ENCODE results near the gene ZCCHC14.

ZCCHC14 gene

DNA sequence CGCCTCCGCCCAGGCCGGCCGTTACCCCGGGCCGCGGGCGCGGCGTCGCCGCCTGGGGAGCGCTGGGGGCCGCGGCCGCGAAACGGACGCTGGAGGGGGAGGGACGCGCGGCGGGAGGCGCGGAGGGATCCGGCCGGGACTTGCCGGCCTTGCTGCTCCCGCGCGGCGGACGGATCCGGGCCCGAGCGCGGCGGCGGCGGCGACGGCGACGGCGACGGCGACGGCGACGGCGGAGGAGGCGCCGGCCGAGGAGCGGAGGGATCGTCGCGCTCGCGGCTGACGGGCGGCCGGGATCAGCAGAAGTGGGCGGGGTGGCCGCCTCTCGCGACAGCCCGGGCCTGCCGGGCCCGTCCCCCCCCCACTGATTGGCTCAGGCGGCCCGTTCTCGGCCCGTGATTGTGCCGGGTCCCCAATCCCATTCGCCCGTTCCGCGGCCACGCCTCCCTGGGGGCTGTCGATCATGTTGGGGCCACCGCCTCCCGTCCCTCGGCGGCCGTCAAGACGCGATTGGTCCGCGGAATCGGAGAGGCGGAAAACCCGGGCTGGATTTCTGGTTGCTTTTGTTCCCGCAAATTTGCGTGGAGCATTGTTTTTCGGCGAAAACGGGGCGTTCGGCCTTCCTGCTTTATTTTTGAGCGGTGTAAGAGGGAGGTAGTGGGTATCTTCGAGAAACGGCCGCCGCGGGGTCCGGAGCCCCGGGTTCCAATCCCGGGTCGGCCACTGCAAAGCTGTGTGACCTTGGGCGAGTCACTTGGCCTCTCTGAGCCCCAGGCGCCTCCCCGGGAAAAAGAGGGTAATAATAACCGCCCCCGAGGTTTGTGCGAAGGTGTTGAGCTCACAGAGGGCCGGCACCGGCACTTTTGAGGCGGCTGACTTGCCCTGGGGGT, at the start of gene ZCCHC14:
ZCCHC14 (minus strand) TSS at position 304 of the 887 bp plus-strand sequence. CDS start 786 bp downstream, outside the sequence.
- DNase-seq: peak; percentile 93

DNA sequence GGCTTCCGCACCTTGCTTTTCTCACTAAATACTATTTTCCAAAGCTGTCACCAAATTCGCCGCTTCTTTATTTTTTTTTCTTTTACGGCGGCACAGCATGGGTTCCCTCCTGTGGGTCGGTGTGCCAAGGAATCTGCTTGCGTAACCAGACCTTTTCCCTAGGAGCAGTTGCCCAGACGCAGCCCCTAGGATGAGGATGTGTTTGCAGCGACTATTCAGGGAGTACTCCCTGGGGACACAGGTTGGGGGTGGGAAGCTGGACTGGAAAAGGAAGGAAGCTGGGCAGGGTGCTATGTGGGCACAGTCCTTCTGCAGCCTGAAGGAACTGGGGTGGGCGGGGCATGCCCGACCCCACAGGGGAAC, 49.0 kb upstream of the ZCCHC14 start:
- DNase-seq: no peak

DNA sequence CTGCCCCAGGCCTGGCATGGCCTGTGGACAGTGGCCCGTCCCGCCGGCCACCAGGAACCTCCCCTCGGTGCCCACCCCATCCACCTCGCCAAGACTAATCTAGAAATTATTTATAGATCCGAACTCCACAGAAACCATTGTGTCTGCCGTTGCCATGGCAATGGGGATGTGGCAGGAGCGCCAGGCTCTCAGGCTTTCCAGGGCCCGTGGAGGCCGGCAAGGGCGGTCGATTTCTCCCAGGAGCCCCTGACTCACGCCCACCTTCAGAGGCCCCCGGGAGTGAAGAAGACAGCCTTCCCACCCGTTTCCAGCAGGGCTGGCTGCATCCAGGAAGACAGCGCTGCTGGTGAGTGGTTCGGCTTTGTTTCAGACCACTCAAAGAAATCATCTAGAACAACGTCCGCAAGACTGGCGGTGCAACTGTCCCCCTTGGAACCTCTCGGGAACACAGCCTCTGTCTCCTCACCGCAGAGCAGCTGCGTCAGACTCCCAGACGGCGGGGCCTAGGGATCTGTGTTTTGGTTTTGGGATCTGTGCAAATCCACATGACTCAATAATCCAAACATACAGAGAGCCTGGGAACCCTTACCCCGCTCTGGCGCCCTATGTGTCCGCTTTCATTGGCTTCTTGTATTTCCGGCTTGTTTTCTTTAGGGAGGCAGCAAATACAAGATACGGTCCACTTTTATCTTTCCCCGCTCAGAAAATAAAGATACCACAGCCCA, 48.5 kb upstream of the ZCCHC14 start:
- peak; percentile 45 for DNase-seq

DNA sequence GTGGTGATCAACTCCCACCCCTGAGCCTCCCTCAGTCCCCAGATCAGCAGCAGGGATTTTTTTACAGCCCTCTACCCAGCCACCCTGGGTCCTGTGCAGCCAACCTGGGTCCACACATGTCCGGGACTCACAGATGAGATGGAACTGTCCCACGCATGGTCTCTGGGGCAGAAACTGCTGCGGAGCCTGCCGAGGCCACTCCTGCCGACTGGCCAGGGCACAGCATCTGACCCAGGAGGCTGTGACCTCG, 48.0 kb upstream of the ZCCHC14 start:
- no peak for DNase-seq

DNA sequence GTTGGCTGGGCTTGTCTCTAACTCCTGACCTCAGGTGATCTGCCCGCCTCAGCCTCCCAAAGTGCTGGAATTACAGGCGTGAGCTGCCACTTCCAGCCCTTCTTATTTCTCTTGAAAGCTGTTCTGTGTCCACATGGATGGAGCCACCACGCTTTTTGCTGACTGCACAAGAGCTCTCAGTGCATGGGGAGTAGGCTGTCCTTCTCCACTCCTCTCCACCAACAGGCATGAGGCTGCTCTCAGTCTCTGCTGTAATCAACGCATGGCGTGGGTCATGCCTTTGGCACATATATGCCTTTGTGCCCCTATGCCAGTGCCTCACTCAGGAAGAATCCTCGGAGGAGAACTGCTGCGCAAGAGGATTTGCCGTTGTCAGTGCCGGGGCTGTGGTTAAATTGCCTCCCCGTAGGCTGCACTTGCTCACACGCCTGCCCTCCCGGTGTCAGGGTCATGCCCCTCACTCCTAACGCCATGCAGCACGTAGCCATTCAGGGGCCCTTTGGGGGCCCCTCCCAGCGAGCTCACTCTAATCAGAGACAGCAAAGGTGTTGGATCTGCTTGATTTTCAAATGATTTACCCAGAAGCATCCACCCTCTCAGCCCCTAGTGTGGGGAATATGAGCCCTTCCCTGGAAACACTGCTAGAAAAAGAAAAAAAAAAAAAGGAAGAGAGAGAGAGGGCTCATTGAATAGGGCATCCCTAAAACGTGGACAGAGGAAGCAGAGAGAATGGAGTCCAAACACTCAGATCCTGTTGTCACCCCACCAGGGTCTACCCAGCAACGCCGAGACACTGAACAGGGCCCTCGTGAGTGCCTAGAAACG, 47.5 kb upstream of the ZCCHC14 start:
- DNase-seq: no peak

- DNase-seq: no peak
Measured at GRCh38 chr16:87539113-87539512, 46.3 kb upstream of the ZCCHC14 start.

DNA sequence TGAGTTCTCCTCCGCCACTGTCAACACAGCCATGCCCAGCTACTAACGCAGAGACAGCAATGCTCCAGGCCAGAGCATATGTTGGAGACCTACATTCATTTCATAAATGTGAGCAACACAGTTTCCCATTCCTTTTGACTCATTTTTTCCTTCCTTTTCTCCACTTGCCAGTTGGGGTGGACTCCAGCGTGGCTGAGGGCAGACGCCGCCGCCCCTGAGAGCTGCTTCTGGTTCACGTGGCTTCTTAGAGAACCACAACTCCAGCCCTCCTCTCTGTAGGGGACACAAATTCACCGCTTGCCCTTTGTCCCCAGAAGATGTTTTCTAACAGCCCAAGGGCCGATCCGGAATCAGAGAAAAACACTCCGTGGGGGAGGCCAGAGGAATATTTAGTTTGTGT, 45.8 kb upstream of the ZCCHC14 start:
- no peak for DNase-seq

DNA sequence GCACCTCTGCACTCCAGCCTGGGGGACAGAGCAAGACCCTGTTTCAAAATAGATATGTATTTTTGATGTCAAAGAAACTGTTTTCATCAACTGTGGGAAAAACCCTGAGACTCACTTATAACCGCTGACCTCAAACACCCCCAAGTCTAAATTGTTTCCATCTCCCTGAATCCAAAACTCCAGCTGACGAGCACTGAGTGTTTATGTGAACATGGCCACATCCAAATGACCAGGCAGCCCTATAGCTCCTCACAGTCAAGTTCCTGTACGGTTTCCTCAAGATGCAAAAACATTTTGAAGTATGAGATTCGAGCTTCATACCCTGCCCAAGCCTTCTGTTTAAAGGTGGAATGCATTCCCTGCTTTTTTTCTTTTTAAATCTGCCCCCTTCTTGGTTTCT, 45.3 kb upstream of the ZCCHC14 start:
- DNase-seq: no peak

- DNase-seq: no peak
Measured at GRCh38 chr16:87536795-87537142, 43.9 kb upstream of the ZCCHC14 start.

GRCh38 chr16:87535855-87536794, 43.3 kb upstream of the ZCCHC14 start:
- no peak for DNase-seq

- DNase-seq: no peak
Measured at GRCh38 chr16:87535457-87535854, 42.6 kb upstream of the ZCCHC14 start.

DNA sequence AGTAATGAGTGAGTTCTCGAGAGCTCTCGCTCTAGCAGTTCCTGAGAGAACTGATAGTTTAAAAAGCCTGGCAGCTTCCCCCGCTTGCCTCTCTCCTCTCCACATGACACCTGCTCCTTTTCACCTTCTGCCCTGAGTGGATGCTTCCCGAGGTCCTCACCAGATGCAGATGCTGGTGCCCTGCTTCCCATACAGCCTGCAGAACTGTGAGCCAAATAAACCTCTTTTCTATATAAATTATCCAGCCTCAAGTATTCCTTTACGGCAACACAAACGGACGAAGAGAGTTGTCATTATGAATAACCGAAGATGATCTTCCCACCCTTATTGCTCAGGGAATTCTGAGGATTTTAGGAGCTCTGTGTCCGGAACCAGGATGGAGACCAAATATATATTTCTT, 41.9 kb upstream of the ZCCHC14 start:
- DNase-seq: no peak

- DNase-seq: no peak
Measured at GRCh38 chr16:87534030-87534653, 41.3 kb upstream of the ZCCHC14 start.

DNA sequence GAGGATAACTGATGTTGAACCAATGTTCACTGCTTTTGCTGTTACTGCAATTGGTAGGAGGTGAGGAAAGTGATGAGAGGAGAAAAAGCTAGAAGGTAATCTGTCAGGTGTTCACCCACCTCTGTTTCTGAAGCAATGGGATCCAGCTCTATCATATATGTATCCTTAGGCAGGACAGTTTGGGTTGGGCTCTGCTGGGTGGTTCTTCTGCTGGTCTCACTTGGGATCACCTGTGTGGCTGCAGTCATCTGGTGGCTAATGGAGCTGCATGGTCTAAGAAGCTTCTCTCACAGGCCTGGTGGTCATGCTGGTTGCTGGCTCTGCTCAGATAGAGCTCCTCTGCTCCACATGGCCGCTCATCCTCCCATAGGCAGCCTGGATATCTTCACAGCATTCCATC, 40.2 kb upstream of the ZCCHC14 start:
- DNase-seq: no peak

- no peak for DNase-seq
Measured at GRCh38 chr16:87531418-87531817, 38.6 kb upstream of the ZCCHC14 start.

GRCh38 chr16:87528690-87529579, 36.1 kb upstream of the ZCCHC14 start:
- DNase-seq: no peak

GRCh38 chr16:87527055-87527724, 34.4 kb upstream of the ZCCHC14 start:
- no peak for DNase-seq

- DNase-seq: no peak
Measured at GRCh38 chr16:87526238-87526947, 33.6 kb upstream of the ZCCHC14 start.

DNA sequence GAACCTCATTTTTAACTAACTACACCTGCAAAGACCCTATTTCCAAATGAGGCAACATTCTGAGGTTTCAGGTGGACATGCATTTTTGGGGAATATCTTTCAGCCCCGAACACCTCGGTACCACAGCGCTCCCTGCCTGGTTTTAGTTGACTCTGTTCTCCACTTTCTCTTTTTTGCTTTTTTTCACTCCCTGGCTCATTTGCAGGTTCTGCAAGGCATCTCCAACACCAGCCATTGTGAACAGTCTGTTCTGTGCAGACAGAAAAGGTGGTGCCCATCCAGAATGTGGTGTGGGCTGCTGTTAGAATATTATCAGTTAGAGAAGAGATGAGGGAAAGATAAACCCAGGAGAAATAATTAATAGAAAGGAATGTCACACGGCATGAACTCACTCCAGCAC, 32.5 kb upstream of the ZCCHC14 start:
- DNase-seq: no peak

- DNase-seq: no peak
Measured at GRCh38 chr16:87524407-87524806, 31.6 kb upstream of the ZCCHC14 start.

All from T1000 (cell line).